Natural killer cell (primary cell): ENCODE results near the gene GNAI1. TPM values are rescaled to one million over a fixed set of nuclear protein-coding genes. Genes with fewer than 3 reads are reported as not detected.

Experiments
- ATAC-seq, 3 donors: fragments of 150-1000 bp in 2 of 3; fragments of 200-7000 bp in 1 of 3; cut with Tn5 transposase; 1 replicate in 1 of 3; 2 replicates in 2 of 3; pipeline ENCODE4 v1.10.0; 2021; ENCODE audit warnings: mild to moderate bottlenecking in 2 of 3, moderate library complexity in 2 of 3
- DNase-seq, 2 donors: peaks; one replicate each; pipeline versions ENCODE4 v3.0.0 to v3.0.0-alpha.2; 2013 to 2021; ENCODE audit warnings: mixed read lengths in 1 of 2
- H3K27ac ChIP-seq: one replicate; pipeline ENCODE4 v1.5.1; 2013; ENCODE audit warnings: mild to moderate bottlenecking, low read length
- H3K27me3 ChIP-seq: one replicate; pipeline ENCODE4 v1.6.1; 2013; ENCODE audit warnings: low read length; ENCODE audit not compliant: control insufficient read depth, insufficient read depth
- H3K36me3 ChIP-seq: one replicate; pipeline ENCODE4 v1.6.1; 2013; ENCODE audit warnings: low read length; ENCODE audit not compliant: control insufficient read depth, insufficient read depth
- H3K4me1 ChIP-seq: one replicate; pipeline ENCODE4 v1.6.1; 2013; ENCODE audit warnings: low read length; ENCODE audit not compliant: control insufficient read depth, insufficient read depth
- H3K4me3 ChIP-seq: one replicate; pipeline ENCODE4 v1.5.1; 2013; ENCODE audit warnings: low read length
- H3K9me3 ChIP-seq: one replicate; pipeline ENCODE4 v1.6.1; 2013; ENCODE audit warnings: low read length; ENCODE audit not compliant: control insufficient read depth, insufficient read depth
- H3K27ac Mint-ChIP-seq, 2 donors: one replicate each; pipeline ENCODE4 v1.8.0; 2022; ENCODE audit warnings: mild to moderate bottlenecking in 2 of 2, mixed read lengths in 2 of 2, moderate library complexity in 1 of 2
- H3K27me3 Mint-ChIP-seq, 2 donors: one replicate each; pipeline ENCODE4 v1.8.0; 2022; ENCODE audit warnings: low read depth in 2 of 2, mixed read lengths in 2 of 2
- H3K36me3 Mint-ChIP-seq: one replicate; pipeline ENCODE4 v1.8.0; 2022; ENCODE audit warnings: mixed read lengths
- H3K4me1 Mint-ChIP-seq, 2 donors: one replicate each; pipeline ENCODE4 v1.8.0; 2022; ENCODE audit warnings: mixed read lengths in 2 of 2
- H3K4me3 Mint-ChIP-seq: one replicate; pipeline ENCODE4 v1.8.0; 2022; ENCODE audit warnings: mild to moderate bottlenecking, moderate library complexity, mixed read lengths
- H3K9me3 Mint-ChIP-seq, 2 donors: one replicate each; pipeline ENCODE4 v1.8.0; 2022; ENCODE audit warnings: mixed read lengths in 2 of 2
- WGBS: methylation state at CpG from one replicate; pipeline ENCODE4 v1.1.7; 2013; ENCODE audit warnings: missing lambda C conversion rate; ENCODE audit not compliant: insufficient coverage; 5-methylcytosine and 5-hydroxymethylcytosine counted together
- intact Hi-C: fragments of 100-400 bp; cut with micrococcal nuclease; formaldehyde crosslinking; loops from one replicate; pipeline ENCODE4 v1.14.2; 2022
- total RNA-seq, 4 donors: library from RNA; stranded (reverse); fragments of 120-200 nt in 1 of 4; gene quantifications; one replicate each; pipeline versions ENCODE4 v1.2.3 to v1.2.4, GENCODE V29; 2013 to 2022
- TF ChIP-seq, protein P1 (sequence below): fragments of 200-600 bp; IDR thresholded peaks from one replicate; pipeline ENCODE4 v1.8.0; 2022; ENCODE audit warnings: antibody characterized with exemption

The GNAI1 gene
- total RNA-seq, 3 donors from 2014 or later (not counting 1 experiment from before 2014, with no cell fraction given) = 0.59 to 1.1 (median 0.68) TPM

DNA sequence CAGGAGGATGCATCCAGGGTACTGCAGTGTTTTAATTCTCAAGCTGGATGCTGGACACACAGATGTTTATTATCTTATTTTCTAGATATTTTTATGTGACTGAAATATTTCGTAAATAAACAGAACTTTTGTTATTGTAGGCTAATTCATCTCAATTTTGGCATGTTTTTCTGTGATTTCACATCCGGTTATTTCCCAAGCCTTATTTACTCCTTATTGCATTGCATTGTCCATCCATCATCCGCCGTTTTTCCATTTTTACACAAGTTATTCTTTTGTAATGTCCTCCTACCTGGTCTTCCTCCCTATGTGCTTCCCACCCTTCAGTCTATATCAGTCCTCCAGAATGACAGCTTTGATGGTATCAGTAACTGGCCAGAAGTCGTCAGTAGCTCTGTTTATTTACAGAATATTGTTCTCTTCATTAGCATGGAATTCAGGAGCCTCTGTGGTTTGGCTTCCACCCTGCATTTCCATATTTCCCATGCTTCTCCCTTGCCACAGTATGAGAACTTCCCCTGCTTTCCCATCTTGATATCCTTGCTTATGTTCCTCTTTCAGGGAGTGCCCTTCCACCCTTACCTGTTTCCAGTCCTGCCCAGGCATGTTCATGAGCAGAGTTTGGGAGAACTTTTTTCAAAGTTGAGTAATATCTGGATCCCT is 16.1 kb downstream of the GNAI1 start:
- Histone ChIP-seq H3K27ac (no peak overlapping the region), H3K27me3 (no peaks in the 10 kb centered on the region), H3K9me3 (no peaks in the 10 kb centered on the region), H3K36me3 (no peaks in the 10 kb centered on the region), H3K4me1 (no peaks in the 10 kb centered on the region), H3K4me3 (no peak overlapping the region)
- ATAC-seq (no peak), DNase-seq (no peak)
- TF ChIP-seq, protein P1, sequence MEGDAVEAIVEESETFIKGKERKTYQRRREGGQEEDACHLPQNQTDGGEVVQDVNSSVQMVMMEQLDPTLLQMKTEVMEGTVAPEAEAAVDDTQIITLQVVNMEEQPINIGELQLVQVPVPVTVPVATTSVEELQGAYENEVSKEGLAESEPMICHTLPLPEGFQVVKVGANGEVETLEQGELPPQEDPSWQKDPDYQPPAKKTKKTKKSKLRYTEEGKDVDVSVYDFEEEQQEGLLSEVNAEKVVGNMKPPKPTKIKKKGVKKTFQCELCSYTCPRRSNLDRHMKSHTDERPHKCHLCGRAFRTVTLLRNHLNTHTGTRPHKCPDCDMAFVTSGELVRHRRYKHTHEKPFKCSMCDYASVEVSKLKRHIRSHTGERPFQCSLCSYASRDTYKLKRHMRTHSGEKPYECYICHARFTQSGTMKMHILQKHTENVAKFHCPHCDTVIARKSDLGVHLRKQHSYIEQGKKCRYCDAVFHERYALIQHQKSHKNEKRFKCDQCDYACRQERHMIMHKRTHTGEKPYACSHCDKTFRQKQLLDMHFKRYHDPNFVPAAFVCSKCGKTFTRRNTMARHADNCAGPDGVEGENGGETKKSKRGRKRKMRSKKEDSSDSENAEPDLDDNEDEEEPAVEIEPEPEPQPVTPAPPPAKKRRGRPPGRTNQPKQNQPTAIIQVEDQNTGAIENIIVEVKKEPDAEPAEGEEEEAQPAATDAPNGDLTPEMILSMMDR = no peak
- 82% methylated on average over 4 of the region's 5 CpGs for WGBS
- Mint-ChIP-seq H3K4me1 (peaks cover 0 to 8% of the 10 kb centered on the region in 2 donors), H3K36me3 (no peaks in the 10 kb centered on the region), H3K27me3 (no peaks in the 10 kb centered on the region), H3K9me3 (peaks cover 0 to 4% of the 10 kb centered on the region in 2 donors), H3K27ac (no peak overlapping the region), H3K4me3 (no peak overlapping the region)
- intact Hi-C loops = no loop called here

- peaks cover 0 to 4% of the 10 kb centered on the region in 2 donors for H3K9me3 Mint-ChIP-seq
- H3K27me3 ChIP-seq = no peaks in the 10 kb centered on the region
- ATAC-seq = no peak
- H3K9me3 ChIP-seq = no peaks in the 10 kb centered on the region
- no peaks in the 10 kb centered on the region for H3K36me3 ChIP-seq
- no peak overlapping the region for H3K4me3 Mint-ChIP-seq
- no peak overlapping the region for H3K27ac Mint-ChIP-seq
- no peaks in the 10 kb centered on the region for H3K36me3 Mint-ChIP-seq
- H3K27ac ChIP-seq = no peak overlapping the region
- no peak overlapping the region for H3K4me3 ChIP-seq
- H3K4me1 Mint-ChIP-seq = peaks cover 0 to 8% of the 10 kb centered on the region in 2 donors
- no peaks in the 10 kb centered on the region for H3K27me3 Mint-ChIP-seq
- TF ChIP-seq, protein P1 = no peak
- H3K4me1 ChIP-seq = no peaks in the 10 kb centered on the region
- intact Hi-C loops = no loop called here
- peak in 1 of 2 donors; percentile 37 for DNase-seq
Measured at GRCh38 chr7:80151274-80151665, 16.6 kb downstream of the GNAI1 start.

- Mint-ChIP-seq H3K36me3 (no peaks in the 10 kb centered on the region), H3K27me3 (no peaks in the 10 kb centered on the region), H3K9me3 (peaks cover 3 to 5% of the 10 kb centered on the region in 2 donors), H3K4me1 (peaks cover 0 to 8% of the 10 kb centered on the region in 2 donors), H3K4me3 (no peak overlapping the region), H3K27ac (no peak overlapping the region)
- intact Hi-C loops = no loop called here
- Histone ChIP-seq H3K4me3 (no peak overlapping the region), H3K4me1 (no peaks in the 10 kb centered on the region), H3K27ac (no peak overlapping the region), H3K36me3 (no peaks in the 10 kb centered on the region), H3K9me3 (no peaks in the 10 kb centered on the region), H3K27me3 (no peaks in the 10 kb centered on the region)
- DNase-seq (no peak), ATAC-seq (no peak)
- TF ChIP-seq, protein P1 = no peak
- WGBS = 94% methylated on average over 1 of the region's 1 CpG
Measured at GRCh38 chr7:80153446-80153845, 18.8 kb downstream of the GNAI1 start.
